Testis (tissue), 3 donors: ENCODE results near the gene GADD45G. TPM values are rescaled to one million over a fixed set of nuclear protein-coding genes. Genes with fewer than 3 reads are reported as not detected.

ENCODE experiments used
- DNase-seq: peaks from one replicate; pipeline ENCODE4 v3.0.0-alpha.2; 2019
- H3K27ac ChIP-seq, 2 donors: fragments of 200-600 bp; sonication (generic); one replicate each; pipeline ENCODE4 v1.5.1; 2019
- H3K27me3 ChIP-seq: fragments of 200-600 bp; sonication (generic); one replicate; pipeline ENCODE4 v1.5.1; 2019
- H3K36me3 ChIP-seq: fragments of 200-600 bp; sonication (generic); one replicate; pipeline ENCODE4 v1.5.1; 2017; ENCODE audit warnings: low read depth; ENCODE audit errors: missing control alignments
- H3K4me1 ChIP-seq: fragments of 200-600 bp; sonication (generic); one replicate; pipeline ENCODE4 v1.5.1; 2019
- H3K4me3 ChIP-seq, 2 donors: fragments of 200-600 bp; sonication (generic); one replicate each; pipeline ENCODE4 v1.5.1; 2017 to 2019
- H3K9me3 ChIP-seq: fragments of 200-600 bp; sonication (generic); one replicate; pipeline ENCODE4 v1.5.1; 2017
- POLR2A ChIP-seq: fragments of 450-650 bp; IDR thresholded peaks from one replicate; pipeline ENCODE4 v1.6.1; 2017; ENCODE audit warnings: antibody characterized with exemption, mild to moderate bottlenecking, moderate library complexity
- WGBS, 2 donors: methylation state at CpG; one replicate each; pipeline ENCODE4 v1.1.5; 2018; 5-methylcytosine and 5-hydroxymethylcytosine counted together
- intact Hi-C: fragments of 100-400 bp; cut with DNase I; formaldehyde crosslinking; loops from one replicate; pipeline ENCODE4 v1.15.1; 2023; ENCODE audit warnings: low total_unique reads
- polyA plus RNA-seq: library from polyadenylated mRNA; stranded (reverse); fragments of 350-450 nt; fragmentation: Illumina TruSeq; extraction: RNeasy Lipid Tissue Mini Kit (QIAGEN cat#74804); gene quantifications from one replicate; pipeline ENCODE4 v1.2.3, GENCODE V29; 2014; ENCODE audit warnings: low read depth, low replicate concordance; ENCODE audit not compliant: insufficient read depth
- total RNA-seq, 2 donors: library from RNA; depleted of rRNA; stranded (reverse); fragments of >200 nt; gene quantifications; one replicate each; pipeline ENCODE4 v1.2.3, GENCODE V29; 2016
- TF ChIP-seq, protein P1 (sequence below), 3 experiments: fragments of 450-650 bp in 2 of 3; fragments of 200-600 bp in 1 of 3; sonication (generic) in 1 of 3; IDR thresholded peaks; one replicate each; pipeline ENCODE4 v1.5.1; 2016 to 2019; ENCODE audit warnings: antibody characterized with exemption in 3 of 3, mild to moderate bottlenecking in 2 of 3, moderate library complexity in 1 of 3

GADD45G gene
- total and polyA plus RNA-seq, 3 donors from 2014 or later = 29.1 to 72.8 (median 66.1) TPM

DNA sequence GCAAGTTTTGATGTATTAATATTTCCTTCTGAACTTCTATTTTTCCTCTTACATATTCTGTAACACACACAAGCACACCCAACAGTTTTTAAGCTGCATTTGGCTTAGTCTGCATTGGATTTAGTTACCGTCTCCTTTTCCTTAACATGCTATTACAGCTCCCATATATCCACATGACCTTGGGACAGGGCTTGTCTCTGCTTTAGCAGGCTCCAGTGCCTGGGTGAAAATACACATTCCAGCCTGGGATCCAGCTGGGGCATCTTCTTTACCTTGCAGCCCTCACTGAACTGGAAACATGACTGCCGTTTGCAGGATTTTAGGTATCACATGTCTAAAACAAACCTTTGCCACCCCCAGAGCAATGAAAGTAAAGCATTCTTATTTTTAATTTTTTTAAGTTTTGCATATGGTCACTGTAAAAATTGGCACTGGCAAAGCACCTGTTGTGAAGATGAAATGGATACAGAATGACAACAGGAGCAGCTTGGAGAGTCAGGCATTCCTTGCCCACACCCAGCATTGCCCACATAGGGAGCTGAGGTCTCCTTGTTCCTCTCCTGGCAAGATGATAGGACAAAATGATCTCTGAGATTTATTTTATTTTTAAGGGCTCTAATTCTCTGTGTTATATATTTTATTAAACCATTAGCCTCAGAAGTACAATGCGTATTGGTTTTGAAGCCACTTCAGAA lies 4.0 kb downstream of the GADD45G start:
- Histone ChIP-seq H3K27me3 (no peaks in the 10 kb centered on the region), H3K9me3 (no peaks in the 10 kb centered on the region), H3K4me1 (peaks cover 5% of the 10 kb centered on the region), H3K4me3 (no peak overlapping the region), H3K27ac (no peak overlapping the region), H3K36me3 (no peaks in the 10 kb centered on the region)
- no peak for DNase-seq
- intact Hi-C loops = loop anchor here (10.0 kb wide), 1 partner anchor 386 kb away; no protein-coding TSS in a partner anchor
- WGBS, 2 donors = 58 to 73% methylated on average over 3 of the region's 3 CpGs
- TF ChIP-seq, protein P1, sequence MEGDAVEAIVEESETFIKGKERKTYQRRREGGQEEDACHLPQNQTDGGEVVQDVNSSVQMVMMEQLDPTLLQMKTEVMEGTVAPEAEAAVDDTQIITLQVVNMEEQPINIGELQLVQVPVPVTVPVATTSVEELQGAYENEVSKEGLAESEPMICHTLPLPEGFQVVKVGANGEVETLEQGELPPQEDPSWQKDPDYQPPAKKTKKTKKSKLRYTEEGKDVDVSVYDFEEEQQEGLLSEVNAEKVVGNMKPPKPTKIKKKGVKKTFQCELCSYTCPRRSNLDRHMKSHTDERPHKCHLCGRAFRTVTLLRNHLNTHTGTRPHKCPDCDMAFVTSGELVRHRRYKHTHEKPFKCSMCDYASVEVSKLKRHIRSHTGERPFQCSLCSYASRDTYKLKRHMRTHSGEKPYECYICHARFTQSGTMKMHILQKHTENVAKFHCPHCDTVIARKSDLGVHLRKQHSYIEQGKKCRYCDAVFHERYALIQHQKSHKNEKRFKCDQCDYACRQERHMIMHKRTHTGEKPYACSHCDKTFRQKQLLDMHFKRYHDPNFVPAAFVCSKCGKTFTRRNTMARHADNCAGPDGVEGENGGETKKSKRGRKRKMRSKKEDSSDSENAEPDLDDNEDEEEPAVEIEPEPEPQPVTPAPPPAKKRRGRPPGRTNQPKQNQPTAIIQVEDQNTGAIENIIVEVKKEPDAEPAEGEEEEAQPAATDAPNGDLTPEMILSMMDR (IDR thresholded peaks at IDR 0.05) = no peak
- TF ChIP-seq POLR2A = no peak

DNA sequence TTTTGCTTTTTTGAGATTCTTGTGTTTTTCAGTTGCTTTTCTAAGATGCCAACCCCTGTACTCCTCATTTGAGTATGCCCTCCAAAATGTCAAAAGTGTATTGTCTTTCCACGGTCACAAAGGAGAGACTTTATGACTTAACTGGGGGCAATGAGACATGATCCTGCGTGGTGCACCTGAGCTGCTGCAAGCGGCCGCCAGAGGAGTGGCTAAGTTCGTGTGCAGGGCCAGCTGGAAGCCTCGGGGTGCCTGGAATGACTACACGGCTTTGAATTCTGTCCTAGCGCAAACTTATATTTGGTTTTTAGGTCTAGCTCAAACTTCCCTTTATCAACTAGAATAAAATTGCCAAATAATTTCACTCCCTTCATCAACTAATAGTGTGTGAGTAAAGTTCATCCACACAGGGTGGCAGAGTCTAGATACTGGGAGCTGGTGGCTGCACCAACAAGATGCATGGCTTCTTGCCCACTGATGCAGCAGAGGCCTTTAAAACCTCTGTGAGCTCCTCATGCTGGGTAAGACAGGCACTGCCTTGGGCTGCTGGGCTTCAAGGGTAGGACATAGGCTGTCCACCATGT lies 4.7 kb downstream of the GADD45G start:
- Histone ChIP-seq H3K4me1 (peaks cover 5% of the 10 kb centered on the region), H3K27ac (no peak overlapping the region), H3K27me3 (no peaks in the 10 kb centered on the region), H3K36me3 (no peaks in the 10 kb centered on the region), H3K4me3 (no peak overlapping the region), H3K9me3 (no peaks in the 10 kb centered on the region)
- DNase-seq = no peak
- TF ChIP-seq, protein P1 (IDR thresholded peaks at IDR 0.05) = no peak
- TF ChIP-seq POLR2A = no peak
- 86 to 92% methylated on average over 8 of the region's 8 CpGs for WGBS, 2 donors
- intact Hi-C loops = loop anchor here (10.0 kb wide), 1 partner anchor 385 kb away; no protein-coding TSS in a partner anchor

GRCh38 chr9:89610391-89610925 lies 5.6 kb downstream of the GADD45G start:
- 75 to 78% methylated on average over 7 of the region's 7 CpGs for whole genome bisulfite sequencing, 2 donors
- no peak for TF ChIP-seq POLR2A
- TF ChIP-seq, protein P1 (IDR thresholded peaks at IDR 0.05) = no peak
- Histone ChIP-seq H3K36me3 (no peaks in the 10 kb centered on the region), H3K27ac (no peak overlapping the region), H3K4me1 (peaks cover 5% of the 10 kb centered on the region), H3K27me3 (no peaks in the 10 kb centered on the region), H3K9me3 (no peaks in the 10 kb centered on the region), H3K4me3 (no peak overlapping the region)
- intact Hi-C loops = no loop called here
- DNase-seq = no peak

DNA sequence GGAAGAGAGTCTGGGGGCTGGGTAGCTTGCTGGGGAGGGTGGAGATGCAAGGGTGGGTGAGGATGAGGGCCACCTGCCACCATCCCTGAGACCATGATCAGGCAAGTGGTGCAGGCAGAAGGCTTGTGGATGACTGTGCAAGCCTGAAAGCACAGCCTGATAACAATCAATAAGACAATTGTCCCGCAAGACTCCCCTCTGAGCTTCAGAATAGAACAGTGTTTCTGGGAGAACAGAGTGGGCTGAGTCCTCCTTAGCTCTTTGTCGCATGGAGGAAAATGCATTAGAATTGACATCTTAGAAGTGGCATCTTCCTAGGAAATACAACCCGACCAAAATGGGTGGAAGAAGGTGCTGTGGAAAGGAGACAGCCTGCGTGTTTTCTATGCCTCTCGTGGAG lies 6.6 kb downstream of the GADD45G start:
- 82 to 83% methylated on average over 5 of the region's 5 CpGs for WGBS, 2 donors
- no peak for DNase-seq

DNA sequence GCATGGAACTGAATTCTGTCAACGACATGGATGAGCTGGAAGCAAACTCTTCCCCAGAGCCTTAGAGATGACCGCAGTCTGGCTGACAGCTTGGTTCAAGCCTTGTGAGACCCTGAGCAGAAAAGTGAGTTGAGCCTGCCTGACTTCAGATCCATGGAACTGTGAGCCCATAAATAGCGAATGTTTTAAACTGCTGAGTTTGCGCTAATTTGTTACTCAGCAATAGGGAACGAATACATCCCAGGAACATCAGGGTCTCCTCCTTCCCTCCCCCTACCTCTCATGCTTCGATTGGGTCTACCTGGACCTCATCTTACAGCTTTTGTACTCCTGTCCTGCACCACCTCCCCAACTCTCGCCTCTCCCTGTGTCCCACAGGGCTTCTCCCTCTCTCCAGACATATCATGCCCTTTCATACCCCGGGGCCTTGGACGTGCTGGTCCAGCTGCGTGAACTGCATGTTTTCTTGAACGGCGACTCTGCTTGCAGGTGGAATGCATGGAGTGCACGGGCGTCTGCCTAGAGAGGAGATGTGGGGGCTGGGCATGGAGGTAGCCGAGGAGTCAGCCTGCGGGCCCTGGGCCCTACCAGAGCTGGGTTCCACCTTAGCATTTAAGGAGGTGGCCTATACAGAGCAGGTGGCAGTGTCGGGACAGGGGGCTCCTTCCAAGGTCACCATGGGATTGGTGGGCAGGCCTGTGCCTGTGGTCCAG lies 7.9 kb downstream of the GADD45G start:
- 91 to 95% methylated on average over 14 to 17 of the region's 17 CpGs for WGBS, 2 donors
- no peak for DNase-seq
- intact Hi-C loops = no loop called here
- no peak overlapping the region for H3K4me3 ChIP-seq
- H3K27me3 ChIP-seq = no peaks in the 10 kb centered on the region
- no peak overlapping the region for H3K27ac ChIP-seq
- H3K9me3 ChIP-seq = no peaks in the 10 kb centered on the region
- H3K36me3 ChIP-seq = no peaks in the 10 kb centered on the region
- H3K4me1 ChIP-seq = no peaks in the 10 kb centered on the region
- TF ChIP-seq, protein P1 (IDR thresholded peaks at IDR 0.05) = no peak
- no peak for TF ChIP-seq POLR2A

More for the DNA sequence above, 6.6 kb downstream of the GADD45G start:
- Histone ChIP-seq H3K36me3 (no peaks in the 10 kb centered on the region), H3K4me3 (no peak overlapping the region), H3K27ac (no peak overlapping the region), H3K9me3 (no peaks in the 10 kb centered on the region), H3K27me3 (no peaks in the 10 kb centered on the region), H3K4me1 (peaks cover 5% of the 10 kb centered on the region)
- intact Hi-C loops = no loop called here
- no peak for TF ChIP-seq POLR2A
